Measurements from ENCODE around the gene GATA5.

GATA5 gene, protein sequence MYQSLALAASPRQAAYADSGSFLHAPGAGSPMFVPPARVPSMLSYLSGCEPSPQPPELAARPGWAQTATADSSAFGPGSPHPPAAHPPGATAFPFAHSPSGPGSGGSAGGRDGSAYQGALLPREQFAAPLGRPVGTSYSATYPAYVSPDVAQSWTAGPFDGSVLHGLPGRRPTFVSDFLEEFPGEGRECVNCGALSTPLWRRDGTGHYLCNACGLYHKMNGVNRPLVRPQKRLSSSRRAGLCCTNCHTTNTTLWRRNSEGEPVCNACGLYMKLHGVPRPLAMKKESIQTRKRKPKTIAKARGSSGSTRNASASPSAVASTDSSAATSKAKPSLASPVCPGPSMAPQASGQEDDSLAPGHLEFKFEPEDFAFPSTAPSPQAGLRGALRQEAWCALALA

GRCh38 chr20:62475772-62476055 is at the start of gene GATA5:
TSS of gene GATA5 (minus strand) at chr20:62475995. CDS start at chr20:62475521, 474 bp downstream.
- peak in 1 of 2 donors; percentile 8 for ATAC-seq (replicated peaks)
- Mint-ChIP-seq H3K4me1 (peaks cover 19 to 24% of the 10 kb centered on the region in 2 donors), H3K27ac (peak within 1 kb of the TSS; percentile 89), H3K36me3 (no peaks in the 10 kb centered on the region), H3K27me3 (peaks cover 50 to 73% of the 10 kb centered on the region in 2 donors), H3K4me3 (peak within 1 kb of the TSS; percentile 67 to 76), H3K9me3 (no peaks in the 10 kb centered on the region)
- no peak for DNase-seq

DNA sequence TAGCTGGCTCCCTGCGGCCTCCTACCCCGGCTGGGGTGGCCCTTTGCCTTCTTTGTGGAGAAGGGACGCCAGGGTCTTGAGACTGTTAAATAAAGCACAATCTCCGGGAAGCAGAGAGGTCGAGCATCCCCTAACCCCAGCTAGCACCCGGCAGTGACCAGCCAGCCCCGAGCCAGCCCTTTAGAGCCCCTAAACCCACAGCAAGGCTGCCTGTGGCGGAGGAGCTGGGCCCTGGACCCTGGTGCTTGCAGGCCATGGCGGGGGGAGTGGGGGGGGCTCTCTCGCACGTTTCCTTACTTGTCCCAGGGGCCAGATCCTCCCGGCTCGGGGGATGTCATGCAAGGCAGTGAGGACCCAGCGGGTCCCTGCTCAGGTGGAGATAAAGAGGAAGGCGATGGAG is 49.2 kb upstream of the GATA5 start:
- Mint-ChIP-seq H3K36me3 (no peaks in the 10 kb centered on the region), H3K4me3 (no peak overlapping the region), H3K27me3 (peaks cover 22 to 23% of the 10 kb centered on the region in 2 donors), H3K9me3 (no peaks in the 10 kb centered on the region), H3K4me1 (peaks cover 9 to 15% of the 10 kb centered on the region in 2 donors), H3K27ac (no peak overlapping the region)
- no peak for DNase-seq
- ATAC-seq (replicated peaks), result no peak

GRCh38 chr20:62524505-62524911 is 48.7 kb upstream of the GATA5 start:
- H3K4me3 Mint-ChIP-seq, result no peak overlapping the region
- H3K9me3 Mint-ChIP-seq, result no peaks in the 10 kb centered on the region
- peaks cover 22 to 23% of the 10 kb centered on the region in 2 donors for H3K27me3 Mint-ChIP-seq
- no peak for ATAC-seq (replicated peaks)
- H3K4me1 Mint-ChIP-seq, result peaks cover 9 to 15% of the 10 kb centered on the region in 2 donors
- no peak overlapping the region for H3K27ac Mint-ChIP-seq
- DNase-seq, result no peak
- no peaks in the 10 kb centered on the region for H3K36me3 Mint-ChIP-seq

DNA sequence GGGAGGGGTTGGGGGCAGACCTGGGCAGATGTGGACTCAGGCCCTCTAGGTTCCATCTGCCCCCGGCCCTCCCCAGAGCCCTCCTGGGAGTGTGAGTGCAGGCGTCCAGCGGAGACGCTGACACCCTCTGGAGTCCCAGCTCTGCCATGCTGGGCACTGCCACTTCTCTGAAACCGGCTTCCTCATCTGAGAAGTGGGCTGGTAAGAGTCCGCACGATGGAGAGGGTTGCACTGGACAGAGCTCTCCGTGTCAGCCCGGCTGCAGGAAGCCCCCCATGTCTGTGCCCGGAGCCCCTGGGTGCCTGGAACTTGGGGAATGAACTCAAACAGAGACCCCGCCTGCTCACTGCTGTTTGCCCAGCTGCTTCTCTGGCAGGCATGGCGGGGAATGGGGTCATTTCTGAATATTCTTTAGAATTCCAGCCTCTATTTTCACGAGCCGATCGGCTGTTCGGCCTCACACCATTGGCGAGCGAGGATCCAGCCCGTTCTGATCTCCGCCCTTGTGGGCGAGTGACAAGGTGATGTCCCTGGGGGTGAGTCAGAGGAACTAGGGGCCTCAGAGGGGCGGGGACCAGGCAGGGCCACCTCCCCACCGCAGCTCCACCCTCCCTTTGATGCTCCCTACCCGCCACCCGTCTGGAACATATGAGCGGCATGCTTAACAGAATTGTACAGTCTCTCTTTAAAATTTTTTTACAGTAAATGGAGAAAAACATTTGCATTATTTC is 47.8 kb upstream of the GATA5 start:
- H3K9me3 Mint-ChIP-seq, result no peaks in the 10 kb centered on the region
- H3K27ac Mint-ChIP-seq, result peak overlapping the region; percentile 70

DNA sequence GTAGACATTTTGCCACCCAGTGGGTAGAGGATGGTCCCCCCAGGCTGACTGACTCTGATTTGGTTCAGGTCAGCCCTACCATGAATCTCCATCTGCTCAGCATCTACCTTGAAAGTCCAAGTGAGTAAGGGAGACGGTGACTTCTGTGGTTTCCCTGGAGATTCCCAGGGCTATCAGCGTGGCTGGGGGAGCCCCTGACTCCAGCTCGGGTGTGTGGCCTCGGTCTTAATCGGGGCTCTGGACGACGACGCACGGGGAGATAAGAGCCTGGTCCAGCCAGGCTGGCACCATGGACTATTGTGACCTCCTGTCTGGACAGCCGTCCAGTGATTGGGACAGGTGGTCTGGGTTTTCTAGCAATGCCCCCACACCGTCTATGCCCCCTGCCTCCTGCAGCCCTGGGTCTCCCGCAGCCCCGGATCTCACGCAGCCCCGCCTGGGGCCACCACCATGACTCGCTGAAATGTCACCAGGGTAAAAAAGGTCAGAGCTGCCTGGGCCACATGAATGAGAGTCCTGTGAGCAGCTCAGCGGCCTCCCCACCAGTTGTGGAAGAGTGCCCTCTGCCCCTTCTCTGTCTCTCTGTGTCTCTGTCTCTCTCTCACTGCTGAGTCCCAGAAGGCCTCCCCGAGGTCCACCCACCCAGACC is 47.1 kb upstream of the GATA5 start:
- no peaks in the 10 kb centered on the region for H3K36me3 Mint-ChIP-seq
- no peak overlapping the region for H3K27ac Mint-ChIP-seq
- H3K4me3 Mint-ChIP-seq, result no peak overlapping the region
- ATAC-seq (replicated peaks) (peak; percentile 56 to 74), DNase-seq (no peak)
- no peaks in the 10 kb centered on the region for H3K9me3 Mint-ChIP-seq
- H3K4me1 Mint-ChIP-seq, result peaks cover 9 to 15% of the 10 kb centered on the region in 2 donors
- H3K27me3 Mint-ChIP-seq, result peaks cover 22 to 28% of the 10 kb centered on the region in 2 donors

More for the DNA sequence above, 47.8 kb upstream of the GATA5 start:
- peaks cover 9 to 15% of the 10 kb centered on the region in 2 donors for H3K4me1 Mint-ChIP-seq
- DNase-seq, result peak; percentile 36
- H3K27me3 Mint-ChIP-seq, result peaks cover 22 to 23% of the 10 kb centered on the region in 2 donors
- H3K4me3 Mint-ChIP-seq, result no peak overlapping the region
- peak; percentile 86 to 94 for ATAC-seq (replicated peaks)
- no peaks in the 10 kb centered on the region for H3K36me3 Mint-ChIP-seq

DNA sequence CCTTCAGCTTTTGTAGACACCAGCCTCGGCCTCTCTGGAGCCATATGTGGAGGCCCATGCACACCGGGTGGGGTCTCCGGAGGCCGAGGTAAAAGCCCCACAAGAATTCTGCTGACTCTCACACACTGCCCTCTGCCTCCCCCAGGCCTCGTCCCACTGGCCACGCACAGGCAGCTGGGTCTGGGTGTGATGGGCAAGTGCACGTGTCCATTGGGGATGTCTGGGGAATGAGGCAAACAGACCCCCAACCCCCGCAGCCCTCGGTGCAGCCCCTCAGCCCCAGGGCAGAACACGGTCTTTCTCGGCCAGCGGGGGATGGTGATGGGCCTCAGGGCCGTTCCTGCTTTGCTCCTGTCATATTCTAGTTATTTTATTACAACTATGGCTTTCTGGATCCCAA is 44.0 kb upstream of the GATA5 start:
- no peak overlapping the region for H3K27ac Mint-ChIP-seq
- H3K9me3 Mint-ChIP-seq, result no peaks in the 10 kb centered on the region
- H3K36me3 Mint-ChIP-seq, result no peaks in the 10 kb centered on the region
- H3K27me3 Mint-ChIP-seq, result peaks cover 23 to 37% of the 10 kb centered on the region in 2 donors
- DNase-seq (no peak), ATAC-seq (replicated peaks) (no peak)
- H3K4me3 Mint-ChIP-seq, result no peak overlapping the region
- peaks cover 9 to 15% of the 10 kb centered on the region in 2 donors for H3K4me1 Mint-ChIP-seq

DNA sequence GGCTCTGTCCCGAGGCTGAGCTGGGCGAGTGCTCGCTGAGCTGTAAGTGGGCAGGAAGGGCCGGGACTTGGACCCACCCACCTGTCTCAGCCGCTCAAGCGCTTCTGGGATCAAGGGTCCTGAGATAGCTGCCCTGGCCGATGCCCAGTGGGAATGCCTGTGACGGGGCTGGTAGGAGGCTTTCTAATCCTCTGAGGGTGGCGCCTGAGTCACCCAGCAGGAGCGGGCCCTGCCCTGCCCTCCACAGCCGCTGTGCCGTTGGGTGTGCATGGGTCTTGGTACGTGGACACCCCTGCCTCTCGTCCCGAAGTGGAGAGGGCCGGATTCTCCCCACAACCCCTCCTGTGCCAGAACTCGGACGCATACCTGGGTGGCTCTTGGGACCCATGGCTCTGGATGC is 43.1 kb upstream of the GATA5 start:
- no peak overlapping the region for H3K27ac Mint-ChIP-seq
- no peak for DNase-seq
- peaks cover 9 to 14% of the 10 kb centered on the region in 2 donors for H3K4me1 Mint-ChIP-seq
- peaks cover 32 to 46% of the 10 kb centered on the region in 2 donors for H3K27me3 Mint-ChIP-seq
- H3K36me3 Mint-ChIP-seq, result no peaks in the 10 kb centered on the region
- no peak overlapping the region for H3K4me3 Mint-ChIP-seq
- no peak for ATAC-seq (replicated peaks)
- H3K9me3 Mint-ChIP-seq, result no peaks in the 10 kb centered on the region

DNA sequence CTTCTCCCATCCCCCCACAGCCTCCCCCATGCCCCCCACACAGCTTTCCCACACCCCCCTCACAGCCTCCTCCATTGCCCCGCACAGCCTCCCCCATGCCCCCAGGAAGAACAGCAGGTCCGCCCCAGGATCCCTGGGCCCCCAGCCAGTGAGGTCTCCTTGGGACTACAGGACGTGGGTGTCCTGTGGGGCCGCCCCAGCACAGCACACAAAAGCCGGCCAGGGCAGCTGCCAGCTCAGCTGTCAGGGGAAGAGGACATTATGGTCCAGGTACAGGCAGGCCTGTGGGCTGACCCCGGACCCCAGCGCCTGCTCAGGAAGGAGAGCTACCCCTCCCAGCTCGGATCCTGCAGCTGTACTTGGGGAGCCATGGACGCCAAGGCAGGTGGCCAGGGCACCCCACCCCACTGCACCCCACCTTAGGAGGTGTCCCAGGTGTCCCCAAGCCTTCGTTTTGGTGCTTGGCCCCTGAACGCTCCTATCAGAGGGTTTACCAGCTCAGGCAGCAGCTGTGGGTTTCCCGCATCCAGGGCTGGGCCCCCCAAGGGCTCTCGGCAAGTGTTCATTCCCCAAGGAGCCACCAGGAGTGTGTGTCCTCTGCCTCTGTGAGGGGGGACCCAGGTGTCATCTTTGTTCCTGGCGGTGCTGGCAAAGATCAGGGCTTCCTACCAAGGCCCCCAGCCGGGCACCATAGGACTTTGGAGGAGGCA is 42.3 kb upstream of the GATA5 start:
- H3K9me3 Mint-ChIP-seq, result no peaks in the 10 kb centered on the region
- peaks cover 33 to 46% of the 10 kb centered on the region in 2 donors for H3K27me3 Mint-ChIP-seq
- no peak overlapping the region for H3K4me3 Mint-ChIP-seq
- no peak for DNase-seq
- H3K36me3 Mint-ChIP-seq, result no peaks in the 10 kb centered on the region
- no peak for ATAC-seq (replicated peaks)
- H3K4me1 Mint-ChIP-seq, result peaks cover 7 to 12% of the 10 kb centered on the region in 2 donors
- H3K27ac Mint-ChIP-seq, result no peak overlapping the region

DNA sequence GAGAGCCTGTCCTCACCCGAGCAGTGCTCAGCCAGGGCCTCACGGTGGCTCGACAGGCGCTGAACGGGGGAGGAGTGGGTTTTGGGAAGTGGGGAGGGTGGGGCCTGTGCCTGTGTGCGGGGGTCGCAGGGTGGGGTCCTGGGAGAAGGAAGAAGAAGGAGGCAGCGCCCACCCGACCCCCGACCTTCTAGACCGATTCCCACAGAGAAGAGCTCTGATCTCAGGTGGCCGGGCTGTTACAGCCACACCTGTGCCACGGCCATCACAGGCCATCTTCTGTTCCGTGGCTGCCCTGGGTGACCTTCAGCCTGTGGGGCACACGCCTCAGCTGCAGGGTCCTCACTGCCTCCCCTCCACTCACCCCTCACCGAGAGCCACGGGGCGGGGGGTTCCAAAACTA is 41.4 kb upstream of the GATA5 start:
- Mint-ChIP-seq H3K9me3 (no peaks in the 10 kb centered on the region), H3K27me3 (peaks cover 36 to 49% of the 10 kb centered on the region in 2 donors), H3K27ac (no peak overlapping the region), H3K4me3 (no peak overlapping the region), H3K4me1 (peaks cover 4 to 12% of the 10 kb centered on the region in 2 donors), H3K36me3 (no peaks in the 10 kb centered on the region)
- DNase-seq (no peak), ATAC-seq (replicated peaks) (no peak)

- Mint-ChIP-seq H3K27me3 (peaks cover 33 to 51% of the 10 kb centered on the region in 2 donors), H3K27ac (no peak overlapping the region), H3K4me1 (peaks cover 4 to 12% of the 10 kb centered on the region in 2 donors), H3K9me3 (no peaks in the 10 kb centered on the region), H3K36me3 (no peaks in the 10 kb centered on the region), H3K4me3 (no peak overlapping the region)
- ATAC-seq (replicated peaks), result no peak
- DNase-seq, result no peak
Measured at GRCh38 chr20:62516338-62516737, 40.5 kb upstream of the GATA5 start.

GRCh38 chr20:62515826-62516225 is 40.0 kb upstream of the GATA5 start:
- Mint-ChIP-seq H3K4me3 (no peak overlapping the region), H3K27me3 (peaks cover 33 to 51% of the 10 kb centered on the region in 2 donors), H3K27ac (no peak overlapping the region)

DNA sequence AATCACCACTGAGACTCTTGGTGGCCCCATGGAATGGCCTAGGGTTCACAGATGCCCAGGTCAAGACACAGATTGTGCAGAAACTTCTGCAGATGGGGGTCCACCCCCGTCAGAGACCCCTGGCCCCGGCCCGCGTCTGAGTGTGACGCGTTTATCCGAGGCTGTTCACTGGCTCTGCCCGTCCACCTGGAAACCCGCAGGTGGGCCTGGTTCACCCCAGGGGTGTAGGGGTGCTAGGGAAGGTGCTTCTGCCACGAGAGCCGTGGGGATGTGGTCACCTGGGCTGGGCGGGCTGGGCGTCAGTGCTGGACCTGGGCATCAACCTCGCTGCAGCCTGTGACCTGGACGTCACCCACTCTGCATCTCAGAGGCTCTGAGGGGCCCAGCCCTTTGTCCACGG is 39.5 kb upstream of the GATA5 start:
- DNase-seq, result no peak
- H3K4me1 Mint-ChIP-seq, result peaks cover 4 to 12% of the 10 kb centered on the region in 2 donors
- no peaks in the 10 kb centered on the region for H3K36me3 Mint-ChIP-seq
- no peak for ATAC-seq (replicated peaks)
- H3K27ac Mint-ChIP-seq, result no peak overlapping the region
- peaks cover 33 to 51% of the 10 kb centered on the region in 2 donors for H3K27me3 Mint-ChIP-seq
- no peak overlapping the region for H3K4me3 Mint-ChIP-seq
- no peaks in the 10 kb centered on the region for H3K9me3 Mint-ChIP-seq

More at GRCh38 chr20:62515826-62516225, 40.0 kb upstream of the GATA5 start:
- Mint-ChIP-seq H3K9me3 (no peaks in the 10 kb centered on the region), H3K36me3 (no peaks in the 10 kb centered on the region), H3K4me1 (peaks cover 4 to 12% of the 10 kb centered on the region in 2 donors)
- ATAC-seq (replicated peaks) (no peak), DNase-seq (no peak)

GRCh38 chr20:62513991-62514390 is 38.2 kb upstream of the GATA5 start:
- DNase-seq, result no peak
- H3K4me3 Mint-ChIP-seq, result no peak overlapping the region
- H3K27me3 Mint-ChIP-seq, result peaks cover 33 to 51% of the 10 kb centered on the region in 2 donors
- no peaks in the 10 kb centered on the region for H3K9me3 Mint-ChIP-seq
- no peak for ATAC-seq (replicated peaks)
- H3K4me1 Mint-ChIP-seq, result peaks cover 4 to 12% of the 10 kb centered on the region in 2 donors
- no peak overlapping the region for H3K27ac Mint-ChIP-seq
- H3K36me3 Mint-ChIP-seq, result no peaks in the 10 kb centered on the region

All from stimulated activated naive B cell treated with anti-CD40 and anti-IgM and Interleukin-4, amounts not matched to agents 10 μg/mL and 1 μg/mL and 100 μg/mL, for 72 hours (primary cell).